ENCODE data around the gene CFAP107. TPM values are rescaled to one million over a fixed set of nuclear protein-coding genes. Genes with fewer than 3 reads are reported as not detected.

Gene CFAP107
- total and polyA plus RNA-seq, 2 experiments from 2014 or later = 0.07 TPM; not detected in 1

- no peak for DNase-seq (ENCODE audit: low spot score)
These were observed 11.8 kb downstream of the CFAP107 start for GRCh38 chr1:12757836-12758235.

More at GRCh38 chr1:12757836-12758235, 11.8 kb downstream of the CFAP107 start:
- Mint-ChIP-seq H3K27ac (no peak overlapping the region), H3K36me3 (ENCODE audit: low read depth) (no peaks in the 10 kb centered on the region; the same call in 2 of the 3 replicates), H3K4me3 (no peak overlapping the region), H3K27me3 (ENCODE audit: insufficient read depth, low read depth, poor library complexity) (peaks cover 4% of the 10 kb centered on the region), H3K4me1 (no peaks in the 10 kb centered on the region; the same call in 1 of the 3 replicates), H3K9me3 (no peaks in the 10 kb centered on the region; the same call in 2 of the 3 replicates)
- Histone ChIP-seq H3F3A (replicated peaks; ENCODE audit: low read depth) (no peaks in the 10 kb centered on the region), H3K4me3 (no peak overlapping the region), H2AFZ (no peak overlapping the region), H3K4me1 (ENCODE audit: insufficient read depth) (no peaks in the 10 kb centered on the region), H3K79me2 (replicated peaks; ENCODE audit: insufficient read depth) (no peaks in the 10 kb centered on the region), H3K27ac (ENCODE audit: low read depth) (no peak overlapping the region), H3K36me3 (ENCODE audit: insufficient read depth) (no peaks in the 10 kb centered on the region), H3K4me2 (no peak overlapping the region), H3K27me3 (ENCODE audit: insufficient read depth) (no peaks in the 10 kb centered on the region), H3K9me2 (ENCODE audit: insufficient read depth) (no peaks in the 10 kb centered on the region), H4K20me1 (replicated peaks; ENCODE audit: insufficient read depth) (no peaks in the 10 kb centered on the region)
- TF ChIP-seq ETS1 (IDR thresholded peaks at IDR 0.05) (no peak), CTCF (conservative IDR thresholded peaks at IDR 0.05; ENCODE audit: low read depth in 2 of 2) (no peak), POLR2AphosphoS5 (IDR thresholded peaks at IDR 0.05; ENCODE audit: low read depth) (no peak), NANOG (IDR thresholded peaks at IDR 0.05; ENCODE audit: borderline replicate concordance) (no peak), ZNF114 (CRISPR knock-in tag; IDR thresholded peaks at IDR 0.05) (no peak), EZH2 (IDR thresholded peaks at IDR 0.05; ENCODE audit: low read depth, unreplicated experiment) (no peak), JUNB (IDR thresholded peaks at IDR 0.05; ENCODE audit: unreplicated experiment) (no peak), CREB1 (CRISPR knock-in tag; IDR thresholded peaks at IDR 0.05; ENCODE audit: low read depth) (no peak), STAT1 (IDR thresholded peaks at IDR 0.05; ENCODE audit: unreplicated experiment) (no peak), ZNF331 (CRISPR knock-in tag; IDR thresholded peaks at IDR 0.05; ENCODE audit: low read depth) (no peak), EZH2phosphoT487 (IDR thresholded peaks at IDR 0.05; ENCODE audit: unreplicated experiment) (no peak)
- TF ChIP-seq, protein P1, sequence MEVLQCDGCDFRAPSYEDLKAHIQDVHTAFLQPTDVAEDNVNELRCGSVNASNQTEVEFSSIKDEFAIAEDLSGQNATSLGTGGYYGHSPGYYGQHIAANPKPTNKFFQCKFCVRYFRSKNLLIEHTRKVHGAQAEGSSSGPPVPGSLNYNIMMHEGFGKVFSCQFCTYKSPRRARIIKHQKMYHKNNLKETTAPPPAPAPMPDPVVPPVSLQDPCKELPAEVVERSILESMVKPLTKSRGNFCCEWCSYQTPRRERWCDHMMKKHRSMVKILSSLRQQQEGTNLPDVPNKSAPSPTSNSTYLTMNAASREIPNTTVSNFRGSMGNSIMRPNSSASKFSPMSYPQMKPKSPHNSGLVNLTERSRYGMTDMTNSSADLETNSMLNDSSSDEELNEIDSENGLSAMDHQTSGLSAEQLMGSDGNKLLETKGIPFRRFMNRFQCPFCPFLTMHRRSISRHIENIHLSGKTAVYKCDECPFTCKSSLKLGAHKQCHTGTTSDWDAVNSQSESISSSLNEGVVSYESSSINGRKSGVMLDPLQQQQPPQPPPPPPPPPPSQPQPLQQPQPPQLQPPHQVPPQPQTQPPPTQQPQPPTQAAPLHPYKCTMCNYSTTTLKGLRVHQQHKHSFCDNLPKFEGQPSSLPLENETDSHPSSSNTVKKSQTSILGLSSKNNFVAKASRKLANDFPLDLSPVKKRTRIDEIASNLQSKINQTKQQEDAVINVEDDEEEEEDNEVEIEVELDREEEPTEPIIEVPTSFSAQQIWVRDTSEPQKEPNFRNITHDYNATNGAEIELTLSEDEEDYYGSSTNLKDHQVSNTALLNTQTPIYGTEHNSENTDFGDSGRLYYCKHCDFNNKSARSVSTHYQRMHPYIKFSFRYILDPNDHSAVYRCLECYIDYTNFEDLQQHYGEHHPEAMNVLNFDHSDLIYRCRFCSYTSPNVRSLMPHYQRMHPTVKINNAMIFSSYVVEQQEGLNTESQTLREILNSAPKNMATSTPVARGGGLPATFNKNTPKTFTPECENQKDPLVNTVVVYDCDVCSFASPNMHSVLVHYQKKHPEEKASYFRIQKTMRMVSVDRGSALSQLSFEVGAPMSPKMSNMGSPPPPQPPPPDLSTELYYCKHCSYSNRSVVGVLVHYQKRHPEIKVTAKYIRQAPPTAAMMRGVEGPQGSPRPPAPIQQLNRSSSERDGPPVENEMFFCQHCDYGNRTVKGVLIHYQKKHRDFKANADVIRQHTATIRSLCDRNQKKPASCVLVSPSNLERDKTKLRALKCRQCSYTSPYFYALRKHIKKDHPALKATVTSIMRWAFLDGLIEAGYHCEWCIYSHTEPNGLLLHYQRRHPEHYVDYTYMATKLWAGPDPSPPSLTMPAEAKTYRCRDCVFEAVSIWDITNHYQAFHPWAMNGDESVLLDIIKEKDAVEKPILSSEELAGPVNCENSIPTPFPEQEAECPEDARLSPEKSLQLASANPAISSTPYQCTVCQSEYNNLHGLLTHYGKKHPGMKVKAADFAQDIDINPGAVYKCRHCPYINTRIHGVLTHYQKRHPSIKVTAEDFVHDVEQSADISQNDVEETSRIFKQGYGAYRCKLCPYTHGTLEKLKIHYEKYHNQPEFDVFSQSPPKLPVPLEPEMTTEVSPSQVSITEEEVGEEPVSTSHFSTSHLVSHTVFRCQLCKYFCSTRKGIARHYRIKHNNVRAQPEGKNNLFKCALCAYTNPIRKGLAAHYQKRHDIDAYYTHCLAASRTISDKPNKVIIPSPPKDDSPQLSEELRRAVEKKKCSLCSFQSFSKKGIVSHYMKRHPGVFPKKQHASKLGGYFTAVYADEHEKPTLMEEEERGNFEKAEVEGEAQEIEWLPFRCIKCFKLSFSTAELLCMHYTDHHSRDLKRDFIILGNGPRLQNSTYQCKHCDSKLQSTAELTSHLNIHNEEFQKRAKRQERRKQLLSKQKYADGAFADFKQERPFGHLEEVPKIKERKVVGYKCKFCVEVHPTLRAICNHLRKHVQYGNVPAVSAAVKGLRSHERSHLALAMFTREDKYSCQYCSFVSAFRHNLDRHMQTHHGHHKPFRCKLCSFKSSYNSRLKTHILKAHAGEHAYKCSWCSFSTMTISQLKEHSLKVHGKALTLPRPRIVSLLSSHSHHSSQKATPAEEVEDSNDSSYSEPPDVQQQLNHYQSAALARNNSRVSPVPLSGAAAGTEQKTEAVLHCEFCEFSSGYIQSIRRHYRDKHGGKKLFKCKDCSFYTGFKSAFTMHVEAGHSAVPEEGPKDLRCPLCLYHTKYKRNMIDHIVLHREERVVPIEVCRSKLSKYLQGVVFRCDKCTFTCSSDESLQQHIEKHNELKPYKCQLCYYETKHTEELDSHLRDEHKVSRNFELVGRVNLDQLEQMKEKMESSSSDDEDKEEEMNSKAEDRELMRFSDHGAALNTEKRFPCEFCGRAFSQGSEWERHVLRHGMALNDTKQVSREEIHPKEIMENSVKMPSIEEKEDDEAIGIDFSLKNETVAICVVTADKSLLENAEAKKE (CRISPR knock-in tag; IDR thresholded peaks at IDR 0.05) = no peak
- TF ChIP-seq, protein P2, sequence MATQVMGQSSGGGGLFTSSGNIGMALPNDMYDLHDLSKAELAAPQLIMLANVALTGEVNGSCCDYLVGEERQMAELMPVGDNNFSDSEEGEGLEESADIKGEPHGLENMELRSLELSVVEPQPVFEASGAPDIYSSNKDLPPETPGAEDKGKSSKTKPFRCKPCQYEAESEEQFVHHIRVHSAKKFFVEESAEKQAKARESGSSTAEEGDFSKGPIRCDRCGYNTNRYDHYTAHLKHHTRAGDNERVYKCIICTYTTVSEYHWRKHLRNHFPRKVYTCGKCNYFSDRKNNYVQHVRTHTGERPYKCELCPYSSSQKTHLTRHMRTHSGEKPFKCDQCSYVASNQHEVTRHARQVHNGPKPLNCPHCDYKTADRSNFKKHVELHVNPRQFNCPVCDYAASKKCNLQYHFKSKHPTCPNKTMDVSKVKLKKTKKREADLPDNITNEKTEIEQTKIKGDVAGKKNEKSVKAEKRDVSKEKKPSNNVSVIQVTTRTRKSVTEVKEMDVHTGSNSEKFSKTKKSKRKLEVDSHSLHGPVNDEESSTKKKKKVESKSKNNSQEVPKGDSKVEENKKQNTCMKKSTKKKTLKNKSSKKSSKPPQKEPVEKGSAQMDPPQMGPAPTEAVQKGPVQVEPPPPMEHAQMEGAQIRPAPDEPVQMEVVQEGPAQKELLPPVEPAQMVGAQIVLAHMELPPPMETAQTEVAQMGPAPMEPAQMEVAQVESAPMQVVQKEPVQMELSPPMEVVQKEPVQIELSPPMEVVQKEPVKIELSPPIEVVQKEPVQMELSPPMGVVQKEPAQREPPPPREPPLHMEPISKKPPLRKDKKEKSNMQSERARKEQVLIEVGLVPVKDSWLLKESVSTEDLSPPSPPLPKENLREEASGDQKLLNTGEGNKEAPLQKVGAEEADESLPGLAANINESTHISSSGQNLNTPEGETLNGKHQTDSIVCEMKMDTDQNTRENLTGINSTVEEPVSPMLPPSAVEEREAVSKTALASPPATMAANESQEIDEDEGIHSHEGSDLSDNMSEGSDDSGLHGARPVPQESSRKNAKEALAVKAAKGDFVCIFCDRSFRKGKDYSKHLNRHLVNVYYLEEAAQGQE (IDR thresholded peaks at IDR 0.05; ENCODE audit: unreplicated experiment) = no peak
- no peak for ATAC-seq
